Trophoblast cell (in vitro differentiated cells and primary cell): ENCODE results near the gene DLG2.
A peak's percentile ranks its signal among the peaks of the same experiment; 100 is the strongest.

Experiments used
- DNase-seq, 2 donors: peaks; one replicate each; pipeline ENCODE4 v3.0.0-alpha.2; 2016
- H2AFZ ChIP-seq: 2 replicates; pipeline ENCODE4 v1.6.1; 2013; ENCODE audit warnings: low read length, moderate library complexity, mild to moderate bottlenecking; ENCODE audit not compliant: insufficient read depth, poor library complexity
- H2AK5ac ChIP-seq: 2 replicates; pipeline ENCODE4 v1.6.1; 2013; ENCODE audit warnings: mild to moderate bottlenecking, low read length
- H2BK120ac ChIP-seq: 2 replicates; pipeline ENCODE4 v1.6.1; 2013; ENCODE audit warnings: low read length, mild to moderate bottlenecking, moderate library complexity; ENCODE audit not compliant: insufficient read depth, poor library complexity
- H2BK12ac ChIP-seq: 2 replicates; pipeline ENCODE4 v1.6.1; 2013; ENCODE audit warnings: mild to moderate bottlenecking, low read length, moderate library complexity
- H2BK5ac ChIP-seq: 2 replicates; pipeline ENCODE4 v1.6.1; 2013; ENCODE audit warnings: low read length, low read depth, moderate library complexity, mild to moderate bottlenecking; ENCODE audit not compliant: poor library complexity
- H3K14ac ChIP-seq: 2 replicates; pipeline ENCODE4 v1.6.1; 2013; ENCODE audit warnings: mild to moderate bottlenecking, low read length
- H3K18ac ChIP-seq: 2 replicates; pipeline ENCODE4 v1.6.1; 2013; ENCODE audit warnings: mild to moderate bottlenecking, low read length
- H3K23ac ChIP-seq: 2 replicates; pipeline ENCODE4 v1.6.1; 2013; ENCODE audit warnings: low read length
- H3K27ac ChIP-seq: 2 replicates; pipeline ENCODE4 v1.5.1; 2013; ENCODE audit warnings: low read depth, mild to moderate bottlenecking, inconsistent platforms, low read length, moderate library complexity
- H3K27me3 ChIP-seq: 2 replicates; pipeline ENCODE4 v1.6.1; 2013; ENCODE audit warnings: inconsistent platforms, mild to moderate bottlenecking, low read length, moderate library complexity; ENCODE audit not compliant: insufficient read depth
- H3K36me3 ChIP-seq, 2 experiments: 1 replicate in 1 of 2; 2 replicates in 1 of 2; pipeline ENCODE4 v1.6.1; 2013; ENCODE audit warnings: low read length in 2 of 2, mild to moderate bottlenecking in 2 of 2, moderate library complexity in 1 of 2; ENCODE audit not compliant: insufficient read depth in 2 of 2, control insufficient read depth in 1 of 2
- H3K4ac ChIP-seq: 2 replicates; pipeline ENCODE4 v1.6.1; 2013; ENCODE audit warnings: low read depth, mild to moderate bottlenecking, low read length, moderate library complexity
- H3K4me1 ChIP-seq, 2 experiments: 1 replicate in 1 of 2; 2 replicates in 1 of 2; pipeline ENCODE4 v1.6.1; 2013; ENCODE audit warnings: low read length in 2 of 2, mild to moderate bottlenecking in 2 of 2, moderate library complexity in 1 of 2; ENCODE audit not compliant: insufficient read depth in 2 of 2, control insufficient read depth in 1 of 2
- H3K4me2 ChIP-seq: 2 replicates; pipeline ENCODE4 v1.6.1; 2013; ENCODE audit warnings: inconsistent platforms, mild to moderate bottlenecking, low read length, moderate library complexity
- H3K4me3 ChIP-seq: 2 replicates; pipeline ENCODE4 v1.5.1; 2013; ENCODE audit warnings: mild to moderate bottlenecking, low read depth, low read length, inconsistent platforms
- H3K79me1 ChIP-seq: one replicate; pipeline ENCODE4 v1.6.1; 2013; ENCODE audit warnings: low read length
- H3K79me2 ChIP-seq: 2 replicates; pipeline ENCODE4 v1.6.1; 2013; ENCODE audit warnings: low read length, mild to moderate bottlenecking; ENCODE audit not compliant: control insufficient read depth, insufficient read depth, poor library complexity
- H3K9ac ChIP-seq: 2 replicates; pipeline ENCODE4 v1.6.1; 2013; ENCODE audit warnings: mild to moderate bottlenecking, low read length
- H3K9me3 ChIP-seq: 2 replicates; pipeline ENCODE4 v1.6.1; 2013; ENCODE audit warnings: low read depth, mild to moderate bottlenecking, control low read depth, inconsistent platforms, low read length; ENCODE audit not compliant: insufficient read depth
- H4K12ac ChIP-seq: 2 replicates; pipeline ENCODE4 v1.6.1; 2013; ENCODE audit warnings: low read depth, mild to moderate bottlenecking, low read length, moderate library complexity
- H4K8ac ChIP-seq: 2 replicates; pipeline ENCODE4 v1.6.1; 2013; ENCODE audit warnings: low read depth, mild to moderate bottlenecking, low read length, moderate library complexity
- H4K91ac ChIP-seq: one replicate; pipeline ENCODE4 v1.6.1; 2013; ENCODE audit warnings: low read depth, mild to moderate bottlenecking, low read length, moderate library complexity
- WGBS: extraction: QIAGEN DNeasy Blood & Tissue Kit; methylation state at CpG from one replicate; pipeline ENCODE4 v1.1.7; 2013; ENCODE audit warnings: missing lambda C conversion rate; ENCODE audit not compliant: insufficient read length, insufficient coverage; ENCODE audit errors: extremely low coverage; 5-methylcytosine and 5-hydroxymethylcytosine counted together

The DLG2 gene

DNA sequence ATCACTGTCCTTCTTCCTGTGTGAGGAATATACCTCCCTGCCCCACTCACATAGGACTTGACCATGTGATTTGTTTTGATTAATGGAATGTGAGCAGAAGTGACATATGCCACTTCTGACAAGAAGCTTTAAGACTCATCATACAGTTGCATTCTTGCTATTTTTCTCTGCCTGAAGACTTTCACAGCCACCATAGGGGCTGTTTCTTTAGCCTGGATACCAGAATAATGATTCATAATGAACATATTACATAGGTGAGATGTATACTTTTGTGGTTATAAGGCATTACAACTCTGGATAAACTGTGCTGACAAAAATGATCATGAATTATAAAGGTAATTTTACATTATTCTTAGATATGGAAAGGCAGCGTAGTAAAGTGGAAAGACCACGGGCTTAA lies 798.0 kb downstream of the DLG2 start:
- H2BK5ac ChIP-seq = no peak overlapping the region
- WGBS = no CpG with 5 or more reads among the region's 2 CpGs

DNA sequence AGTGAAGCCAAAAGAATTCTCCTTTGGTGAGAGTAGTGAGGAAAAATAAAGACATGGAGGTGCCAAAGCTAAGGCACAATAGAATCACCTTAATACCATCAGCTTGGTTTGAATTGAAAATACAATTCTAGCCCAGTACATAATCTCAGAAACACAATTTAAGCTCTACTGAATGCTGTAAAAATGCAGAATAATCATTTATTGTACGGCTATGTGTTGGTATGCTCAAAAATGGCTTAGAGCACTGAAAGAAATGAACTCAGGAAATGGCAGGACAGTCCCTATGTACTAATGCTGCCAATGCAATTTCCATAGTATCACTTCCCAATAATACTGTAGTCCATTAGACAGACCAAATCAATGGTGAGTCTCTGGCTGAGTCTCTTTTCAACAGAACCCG lies 798.5 kb downstream of the DLG2 start:
- Histone ChIP-seq H4K8ac (no peak overlapping the region), H3K23ac (no peak overlapping the region), H3K27ac (no peak overlapping the region), H4K91ac (no peak overlapping the region), H3K18ac (no peak overlapping the region), H2BK12ac (no peak overlapping the region), H3K27me3 (no peaks in the 10 kb centered on the region), H2BK5ac (no peak overlapping the region), H3K14ac (no peak overlapping the region), H3K4ac (no peak overlapping the region), H2AFZ (no peak overlapping the region), H3K4me3 (no peak overlapping the region), H3K36me3 (no peaks in the 10 kb centered on the region), H2AK5ac (no peak overlapping the region), H3K79me2 (no peaks in the 10 kb centered on the region), H2BK120ac (no peak overlapping the region), H3K4me1 (peaks cover 0 to 2% of the 10 kb centered on the region in 2 experiments), H3K79me1 (no peaks in the 10 kb centered on the region), H4K12ac (no peak overlapping the region), H3K9me3 (no peaks in the 10 kb centered on the region), H3K4me2 (no peak overlapping the region), H3K9ac (no peak overlapping the region)
- no CpG with 5 or more reads among the region's 2 CpGs for WGBS
- DNase-seq = no peak

More for the DNA sequence above, 798.0 kb downstream of the DLG2 start:
- Histone ChIP-seq H3K4me1 (peaks cover 0 to 2% of the 10 kb centered on the region in 2 experiments), H2AK5ac (no peak overlapping the region), H3K23ac (no peak overlapping the region), H3K4ac (no peak overlapping the region), H3K4me3 (no peak overlapping the region), H2BK120ac (no peak overlapping the region), H2AFZ (no peak overlapping the region), H3K18ac (no peak overlapping the region), H3K14ac (no peak overlapping the region), H4K91ac (no peak overlapping the region), H2BK12ac (no peak overlapping the region), H3K4me2 (no peak overlapping the region), H3K27ac (no peak overlapping the region), H4K8ac (no peak overlapping the region), H3K36me3 (no peaks in the 10 kb centered on the region), H3K9me3 (no peaks in the 10 kb centered on the region), H3K79me1 (no peaks in the 10 kb centered on the region), H3K27me3 (no peaks in the 10 kb centered on the region), H3K79me2 (no peaks in the 10 kb centered on the region), H3K9ac (no peak overlapping the region), H4K12ac (no peak overlapping the region)
- DNase-seq = peak; percentile 48 to 68

GRCh38 chr11:84825106-84825660 lies 802.0 kb downstream of the DLG2 start:
- no CpG with 5 or more reads among the region's 3 CpGs for WGBS
- no peak overlapping the region for H2BK120ac ChIP-seq

GRCh38 chr11:84824624-84825023 lies 802.5 kb downstream of the DLG2 start:
- Histone ChIP-seq H3K79me2 (no peaks in the 10 kb centered on the region), H2BK5ac (no peak overlapping the region), H3K27me3 (no peaks in the 10 kb centered on the region), H3K4me2 (no peak overlapping the region), H2BK12ac (no peak overlapping the region), H3K23ac (no peak overlapping the region), H2AFZ (no peak overlapping the region), H4K12ac (no peak overlapping the region), H3K4me3 (no peak overlapping the region), H2BK120ac (no peak overlapping the region), H3K79me1 (no peaks in the 10 kb centered on the region), H3K9me3 (no peaks in the 10 kb centered on the region), H3K9ac (no peak overlapping the region), H3K14ac (no peak overlapping the region), H3K4me1 (peaks cover 0 to 3% of the 10 kb centered on the region in 2 experiments), H3K18ac (no peak overlapping the region), H3K36me3 (no peaks in the 10 kb centered on the region), H4K8ac (no peak overlapping the region), H4K91ac (no peak overlapping the region), H2AK5ac (no peak overlapping the region), H3K4ac (no peak overlapping the region), H3K27ac (no peak overlapping the region)
- peak in 1 of 2 donors; percentile 4 for DNase-seq
- WGBS = no CpG with 5 or more reads among the region's 3 CpGs

More at GRCh38 chr11:84825106-84825660, 802.0 kb downstream of the DLG2 start:
- H2AFZ ChIP-seq = no peak overlapping the region
- no peak overlapping the region for H3K14ac ChIP-seq
- H3K23ac ChIP-seq = no peak overlapping the region
- H3K27ac ChIP-seq = no peak overlapping the region
- H3K18ac ChIP-seq = no peak overlapping the region
- no peak overlapping the region for H2BK12ac ChIP-seq
- H2BK5ac ChIP-seq = no peak overlapping the region
- no peak overlapping the region for H4K12ac ChIP-seq
- H3K9ac ChIP-seq = no peak overlapping the region
- H3K79me1 ChIP-seq = no peaks in the 10 kb centered on the region
- H3K36me3 ChIP-seq = no peaks in the 10 kb centered on the region
- no peak overlapping the region for H4K8ac ChIP-seq
- H3K4me1 ChIP-seq = peaks cover 0 to 2% of the 10 kb centered on the region in 2 experiments
- no peak overlapping the region for H3K4me2 ChIP-seq
- no peaks in the 10 kb centered on the region for H3K79me2 ChIP-seq
- no peak overlapping the region for H3K4me3 ChIP-seq
- no peak overlapping the region for H3K4ac ChIP-seq
- H4K91ac ChIP-seq = no peak overlapping the region
- DNase-seq = no peak
- no peaks in the 10 kb centered on the region for H3K9me3 ChIP-seq
- H2AK5ac ChIP-seq = no peak overlapping the region
- H3K27me3 ChIP-seq = no peaks in the 10 kb centered on the region
